OCI-M1 (cell line): Measurements from ENCODE around the gene LYRM7.
"Not testable (repeated sequence)": the region's sequence is repeated elsewhere in the genome, so short reads cannot be mapped to it uniquely, and the experiment has no call there.

ENCODE experiments used
- DNase-seq: peaks from one replicate; lab custom pipeline; 2025; lab: John Stamatoyannopoulos, UW

Gene LYRM7

DNA sequence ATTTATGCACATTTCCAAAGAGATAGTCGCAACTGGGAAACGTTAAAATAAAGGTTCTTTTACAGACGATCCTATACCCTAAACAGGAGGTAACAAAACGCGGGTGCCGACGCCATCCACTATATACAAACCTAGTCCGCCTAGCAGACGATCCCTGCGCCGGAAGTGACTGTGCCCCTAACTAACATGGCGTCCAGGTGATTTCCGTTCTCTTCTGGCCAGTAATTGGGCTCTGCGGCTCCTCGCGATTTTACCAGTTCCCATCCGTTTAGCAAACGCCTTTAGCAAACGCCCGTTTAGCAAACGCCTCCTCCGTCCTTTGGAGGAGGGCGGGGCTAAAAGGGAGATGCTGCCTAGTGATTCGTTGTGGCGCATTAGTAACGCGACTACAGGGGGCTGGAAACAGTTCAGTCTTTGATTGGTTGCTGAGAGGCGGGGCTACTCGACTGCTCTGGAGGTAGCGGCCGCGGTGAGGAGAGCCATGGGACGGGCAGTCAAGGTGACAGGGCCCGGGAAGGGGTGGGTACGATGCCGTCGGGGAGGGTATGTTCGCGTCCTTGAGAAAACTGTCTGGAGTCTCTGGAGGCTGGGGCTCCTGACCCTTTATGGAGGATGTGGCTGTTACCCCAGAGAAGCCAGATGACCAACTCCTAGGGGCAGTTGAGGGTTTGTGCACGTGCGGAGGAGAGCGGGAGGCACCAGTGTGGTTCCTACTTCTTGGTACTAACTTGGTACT, at the start of gene LYRM7:
LYRM7 (plus strand) TSS at position 405 of the 736 bp plus-strand sequence; CDS start at position 482, 77 bp downstream.
- DNase-seq: peak; percentile 99

GRCh38 chr5:131127244-131127643, 43.5 kb upstream of the LYRM7 start:
- DNase-seq: not testable (repeated sequence)

- no peak for DNase-seq
These were observed 41.4 kb upstream of the LYRM7 start for GRCh38 chr5:131129306-131129705.

GRCh38 chr5:131133091-131133490, 37.7 kb upstream of the LYRM7 start:
- DNase-seq: not testable (repeated sequence)

GRCh38 chr5:131138406-131138805, 32.3 kb upstream of the LYRM7 start:
- not testable (repeated sequence) for DNase-seq

GRCh38 chr5:131139321-131139720, 31.4 kb upstream of the LYRM7 start:
- DNase-seq: no peak

DNA sequence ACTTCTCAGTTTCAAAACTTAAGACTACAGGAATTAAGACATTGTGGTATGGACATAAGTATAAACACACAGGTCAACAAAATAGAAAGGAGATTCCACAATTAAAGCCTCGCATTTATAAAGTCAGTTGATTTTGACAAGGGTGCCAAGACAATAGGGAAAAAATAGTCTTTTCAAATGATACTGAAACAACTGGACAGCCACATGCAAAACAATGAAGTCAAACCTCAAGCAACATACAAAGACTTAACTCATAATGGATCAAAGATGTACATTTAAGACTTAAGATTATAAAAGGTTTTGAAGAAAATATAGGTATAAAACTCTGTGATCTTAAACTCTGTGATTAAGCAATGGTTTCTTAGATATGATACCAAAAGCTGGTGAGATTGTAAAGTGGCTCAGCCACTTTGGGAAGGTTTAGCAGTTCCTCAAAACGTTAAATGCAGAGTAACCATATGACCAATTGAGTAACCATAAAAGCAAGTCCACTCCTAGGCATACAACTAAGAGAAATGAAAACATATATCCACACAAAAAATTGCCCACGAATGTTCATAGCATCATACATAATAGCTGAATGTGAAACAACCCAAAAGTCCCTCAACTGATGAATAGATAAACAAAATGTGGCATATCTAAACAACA, 27.6 kb upstream of the LYRM7 start:
- DNase-seq: peak; percentile 33

- DNase-seq: no peak
These were observed 23.5 kb upstream of the LYRM7 start for GRCh38 chr5:131147258-131147657.

GRCh38 chr5:131148835-131149234, 21.9 kb upstream of the LYRM7 start:
- no peak for DNase-seq

- no peak for DNase-seq
These were observed 20.3 kb upstream of the LYRM7 start for GRCh38 chr5:131150408-131150807.

- DNase-seq: no peak
These were observed 19.5 kb upstream of the LYRM7 start for GRCh38 chr5:131151216-131151615.

GRCh38 chr5:131156385-131156784, 14.4 kb upstream of the LYRM7 start:
- no peak for DNase-seq

DNA sequence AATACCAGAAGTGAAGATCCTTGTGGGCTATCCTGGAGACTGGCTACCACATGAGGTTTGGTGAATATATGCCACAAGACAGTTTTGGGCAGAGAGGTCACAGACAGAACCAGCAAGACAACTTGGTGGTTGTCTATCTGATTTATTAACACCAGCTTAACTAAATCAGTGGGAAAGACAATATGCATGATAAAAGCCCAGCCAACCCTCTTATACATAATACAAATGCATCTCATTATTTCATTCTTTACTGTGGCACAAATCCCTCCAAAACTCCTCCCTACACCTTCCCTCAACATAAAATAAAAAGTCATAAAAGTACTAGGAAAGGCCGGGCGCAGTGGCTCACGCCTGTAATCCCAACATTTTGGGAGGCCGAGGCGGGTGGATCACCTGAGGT, 13.8 kb upstream of the LYRM7 start:
- DNase-seq: no peak

DNA sequence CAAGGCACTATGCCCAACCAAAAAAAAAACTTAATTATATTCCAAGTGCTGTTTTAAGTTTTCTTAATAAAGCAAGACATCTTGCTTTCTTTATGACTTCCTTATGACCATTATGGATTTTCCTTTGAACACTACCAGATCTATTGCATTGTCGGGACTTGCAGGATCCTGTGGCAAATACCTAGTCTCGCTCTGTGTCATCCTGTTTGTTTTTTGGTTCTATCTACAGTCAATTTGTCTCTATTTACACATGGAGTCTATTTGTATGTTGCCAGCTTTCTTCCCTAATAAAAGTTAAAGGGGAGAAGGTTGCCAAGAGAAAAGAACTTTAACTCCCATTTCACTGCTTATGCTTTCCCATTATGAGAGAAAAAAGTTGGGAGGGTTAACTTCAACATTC, 10.6 kb upstream of the LYRM7 start:
- no peak for DNase-seq

GRCh38 chr5:131163276-131164119, 7.2 kb upstream of the LYRM7 start:
- peak; percentile 71 for DNase-seq

DNA sequence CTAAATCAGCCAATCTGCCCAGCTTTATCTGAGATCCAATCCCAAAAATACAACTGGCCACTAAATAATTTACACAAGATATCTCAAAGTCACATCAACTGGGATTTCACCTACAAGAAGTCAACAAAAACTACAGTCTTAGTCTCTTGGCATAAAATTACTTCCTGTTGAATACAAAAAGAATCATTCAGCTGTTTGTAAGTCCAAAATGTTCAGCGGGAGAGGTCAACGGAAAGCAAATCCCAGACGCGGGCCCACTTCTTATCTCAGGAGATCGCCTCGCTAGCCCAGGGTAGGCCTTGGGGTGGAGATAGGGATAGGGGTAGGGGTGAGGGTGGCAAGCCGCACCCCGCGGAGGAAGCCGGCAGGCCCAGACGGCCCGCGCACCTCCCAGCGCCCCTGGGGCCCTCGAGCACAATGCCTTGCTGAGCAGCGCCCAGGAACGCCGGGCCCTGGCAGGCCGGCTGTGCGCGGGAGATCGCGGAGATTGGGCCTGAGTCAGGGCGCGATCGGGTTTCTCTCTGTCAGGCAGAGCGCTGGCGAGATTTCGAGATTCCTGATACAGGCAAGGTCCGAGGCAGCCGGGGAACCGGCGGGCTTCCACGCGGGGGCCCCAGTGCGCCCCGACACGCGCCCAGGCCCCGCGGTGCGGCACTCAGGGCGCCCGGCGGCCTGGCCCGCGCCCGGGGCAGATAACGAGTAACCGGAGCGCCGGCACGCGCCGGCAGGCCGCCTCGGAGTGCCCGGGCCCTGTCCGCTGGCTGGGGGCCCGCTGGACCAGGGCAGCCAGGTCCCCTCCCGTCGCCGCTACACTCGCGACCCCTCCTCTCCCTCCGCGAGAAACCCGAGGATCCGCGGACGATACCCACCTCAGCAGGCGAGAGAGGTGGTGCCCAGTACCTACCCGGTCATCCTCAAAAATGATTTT, 6.3 kb upstream of the LYRM7 start:
- peak; percentile 81 for DNase-seq

DNA sequence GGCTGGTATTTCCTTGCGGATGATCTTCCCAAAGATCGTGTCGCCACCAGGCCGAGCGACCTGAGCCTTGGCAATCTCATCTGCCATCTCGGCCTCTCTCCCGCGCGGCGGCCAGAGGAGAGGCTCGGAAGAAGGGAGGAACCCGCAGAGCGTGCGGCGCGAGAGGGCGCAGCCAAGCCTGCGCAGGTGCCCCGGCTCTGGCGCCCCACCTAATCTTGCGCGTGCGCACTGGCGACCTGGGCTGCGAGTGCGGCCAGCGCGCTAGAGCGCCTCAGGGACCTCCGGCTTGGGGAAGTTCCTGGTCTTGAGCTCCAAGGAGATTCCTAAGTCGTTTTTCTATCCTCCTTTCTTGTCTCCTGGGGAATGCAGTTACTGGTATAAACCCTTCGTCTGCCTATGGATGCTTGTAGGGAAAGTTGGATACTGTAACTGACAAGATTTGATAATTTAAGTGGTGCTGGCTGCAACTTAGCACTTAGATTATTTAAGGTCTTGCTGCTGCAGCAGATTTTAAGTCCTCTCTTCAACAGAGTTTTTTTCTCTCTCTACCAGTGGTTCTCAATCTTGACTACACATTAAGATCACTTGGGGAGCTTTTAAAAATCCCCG, 5.5 kb upstream of the LYRM7 start, which contains the start of gene HINT1:
HINT1 (minus strand) TSS at position 138 of the 609 bp plus-strand sequence; CDS start at position 87, 51 bp downstream.
- peak; percentile 95 for DNase-seq

DNA sequence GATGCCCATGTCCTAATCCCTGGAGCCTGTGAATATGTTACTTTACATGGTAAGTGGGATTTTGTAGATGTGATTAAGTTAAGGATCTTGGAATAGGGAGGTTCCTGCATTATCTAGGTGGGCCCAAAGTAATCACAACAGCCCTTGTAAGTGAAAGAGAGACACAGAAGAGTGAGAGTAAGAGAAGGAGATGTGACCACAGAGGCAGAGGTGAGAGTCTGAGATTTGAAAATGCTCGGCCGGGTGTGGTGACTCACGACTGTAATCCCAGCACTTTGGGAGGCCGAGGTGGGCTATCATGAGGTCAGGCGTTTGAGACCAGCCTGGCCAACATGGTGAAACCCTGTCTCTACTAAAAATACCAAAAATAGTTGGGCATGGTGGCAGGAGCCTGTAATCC, 3.1 kb upstream of the LYRM7 start:
- no peak for DNase-seq

DNA sequence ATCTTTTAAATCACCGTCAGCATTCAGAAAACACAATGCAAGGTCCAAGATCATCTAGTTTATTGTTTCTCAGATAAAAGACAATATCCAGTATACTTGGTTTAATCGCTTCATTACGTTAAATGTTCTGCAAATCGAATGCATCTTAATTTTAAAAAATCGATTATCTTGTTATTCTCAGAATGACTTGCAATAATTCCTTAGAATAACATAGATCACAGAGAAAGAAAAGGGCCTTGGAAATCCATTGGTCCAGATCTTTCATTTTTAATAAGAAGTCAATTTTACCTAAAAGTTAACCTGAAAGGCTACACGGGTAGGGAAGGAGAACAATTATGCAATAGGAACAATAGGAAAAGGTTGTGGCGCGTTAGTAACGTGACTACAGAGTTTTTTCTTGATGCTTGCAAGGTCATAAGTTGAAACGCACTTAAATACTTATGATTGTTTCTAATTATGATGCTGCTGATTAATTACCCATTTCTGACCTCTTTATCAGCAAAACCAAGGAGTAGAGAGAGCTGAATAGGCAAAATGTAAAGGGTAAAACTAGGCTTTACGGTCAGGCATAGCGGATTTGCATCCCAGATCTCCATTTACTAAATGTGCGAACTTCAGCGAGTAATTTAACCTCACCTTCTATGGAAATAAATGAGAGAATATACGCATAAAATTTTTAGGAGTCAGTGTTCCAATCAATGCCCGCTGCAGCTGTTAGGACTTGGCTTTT, 769 bp upstream of the LYRM7 start:
- no peak for DNase-seq

- DNase-seq: no peak
These were observed 599 bp downstream of the LYRM7 start for GRCh38 chr5:131171276-131171810.
